PFSK-1 (cell line): ENCODE measurements around the gene MRTFB.

Source experiments
- POLR2AphosphoS5 ChIP-seq: IDR thresholded peaks from 2 replicates; pipeline ENCODE4 v1.6.1; 2012; ENCODE audit warnings: low read depth, mild to moderate bottlenecking, control low read depth, low read length, moderate library complexity
- REST ChIP-seq, 2 experiments: IDR thresholded peaks; 2 replicates each; pipeline versions ENCODE4 v1.6.1 to v1.8.0; 2011 to 2012; ENCODE audit warnings: low read depth in 2 of 2, low read length in 2 of 2, control low read depth in 1 of 2, inconsistent platforms in 1 of 2, mild to moderate bottlenecking in 1 of 2, moderate library complexity in 1 of 2; ENCODE audit not compliant: insufficient read depth in 1 of 2
- SIN3A ChIP-seq: IDR thresholded peaks from 2 replicates; pipeline ENCODE4 v1.6.1; 2012; ENCODE audit warnings: mild to moderate bottlenecking, low read length, moderate library complexity, borderline replicate concordance; ENCODE audit not compliant: insufficient read depth
- TAF1 ChIP-seq: IDR thresholded peaks from 2 replicates; pipeline ENCODE4 v1.6.1; 2012; ENCODE audit warnings: low read length, control low read depth, borderline replicate concordance; ENCODE audit not compliant: insufficient read depth

GRCh38 chr16:14036889-14037288 is 34.2 kb upstream of the MRTFB start:
- no peak for TF ChIP-seq SIN3A
- TF ChIP-seq POLR2AphosphoS5: no peak
- no peak for TF ChIP-seq TAF1
- no peak for TF ChIP-seq REST (IDR thresholded peaks at IDR 0.05; ENCODE audit: insufficient read depth in 1 of 2, low read depth in 2 of 2, low read length in 2 of 2)
